ENCODE measurements around the gene SEC23B. TPM values are rescaled to one million over a fixed set of nuclear protein-coding genes. Genes with fewer than 3 reads are reported as not detected.

The SEC23B gene
- polyA plus RNA-seq, 1 donor (not counting 4 experiments of a cell fraction or from before 2014, with no cell fraction given): 102 TPM

DNA sequence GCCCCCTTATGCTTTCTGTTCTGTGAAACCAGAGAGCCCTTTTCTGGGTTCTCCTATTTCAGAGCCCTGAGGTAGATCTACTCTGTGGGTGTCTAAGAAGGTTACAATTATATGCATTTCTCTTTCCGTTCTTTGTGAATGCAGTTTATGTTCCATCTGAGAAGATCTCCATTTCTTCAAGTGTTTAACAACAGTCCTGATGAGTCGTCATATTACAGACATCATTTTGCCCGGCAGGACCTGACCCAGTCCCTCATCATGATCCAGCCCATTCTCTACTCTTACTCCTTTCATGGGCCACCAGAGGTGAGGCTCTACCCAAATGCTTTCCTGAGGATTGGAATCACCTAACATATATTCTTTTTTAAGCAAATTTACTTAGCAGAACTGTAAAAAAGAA lies 40.7 kb downstream of the SEC23B start:
- no peak overlapping the region for H3K27ac ChIP-seq (ENCODE audit: control insufficient read depth, insufficient read depth, low read length)
- no peak overlapping the region for H3K4me2 ChIP-seq (ENCODE audit: control insufficient read depth, extremely low read depth, insufficient read depth, low read depth, low read length)
- H4K20me1 ChIP-seq (ENCODE audit: control insufficient read depth, extremely low read depth, insufficient read depth, low read length): no peaks in the 10 kb centered on the region
- H2AFZ ChIP-seq (ENCODE audit: control insufficient read depth, low read length): no peak overlapping the region
- H3K27me3 ChIP-seq (ENCODE audit: control insufficient read depth, extremely low read depth, insufficient read depth, low read length): no peaks in the 10 kb centered on the region
- no peak overlapping the region for H3K9ac ChIP-seq (ENCODE audit: control insufficient read depth, extremely low read depth, insufficient read depth, low read length)
- dilution Hi-C loops (cut with MboI; ENCODE audit: extremely low pct_ligation_motif_present, low sequenced_read_pairs): no loop called here
- FAIRE-seq (no peak), DNase-seq (ENCODE audit: low read depth, low spot score) (no peak)
- H3K79me2 ChIP-seq (ENCODE audit: control insufficient read depth, insufficient read depth, low read length): no peaks in the 10 kb centered on the region
- no peak for TF ChIP-seq EZH2 (IDR thresholded peaks at IDR 0.05; ENCODE audit: low read length)
- TF ChIP-seq, protein P1, sequence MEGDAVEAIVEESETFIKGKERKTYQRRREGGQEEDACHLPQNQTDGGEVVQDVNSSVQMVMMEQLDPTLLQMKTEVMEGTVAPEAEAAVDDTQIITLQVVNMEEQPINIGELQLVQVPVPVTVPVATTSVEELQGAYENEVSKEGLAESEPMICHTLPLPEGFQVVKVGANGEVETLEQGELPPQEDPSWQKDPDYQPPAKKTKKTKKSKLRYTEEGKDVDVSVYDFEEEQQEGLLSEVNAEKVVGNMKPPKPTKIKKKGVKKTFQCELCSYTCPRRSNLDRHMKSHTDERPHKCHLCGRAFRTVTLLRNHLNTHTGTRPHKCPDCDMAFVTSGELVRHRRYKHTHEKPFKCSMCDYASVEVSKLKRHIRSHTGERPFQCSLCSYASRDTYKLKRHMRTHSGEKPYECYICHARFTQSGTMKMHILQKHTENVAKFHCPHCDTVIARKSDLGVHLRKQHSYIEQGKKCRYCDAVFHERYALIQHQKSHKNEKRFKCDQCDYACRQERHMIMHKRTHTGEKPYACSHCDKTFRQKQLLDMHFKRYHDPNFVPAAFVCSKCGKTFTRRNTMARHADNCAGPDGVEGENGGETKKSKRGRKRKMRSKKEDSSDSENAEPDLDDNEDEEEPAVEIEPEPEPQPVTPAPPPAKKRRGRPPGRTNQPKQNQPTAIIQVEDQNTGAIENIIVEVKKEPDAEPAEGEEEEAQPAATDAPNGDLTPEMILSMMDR (optimal IDR thresholded peaks at IDR 0.05 in 1 of 3, IDR thresholded peaks at IDR 0.05 in 1 of 3, conservative IDR thresholded peaks at IDR 0.05 in 1 of 3; ENCODE audit: extremely low read depth in 1 of 3, insufficient read depth in 2 of 3, low read length in 3 of 3): no peak
- H3K36me3 ChIP-seq (ENCODE audit: control insufficient read depth in 2 of 2, extremely low read depth in 1 of 2, insufficient read depth in 2 of 2, low read length in 2 of 2): peaks cover 23 to 30% of the 10 kb centered on the region in 2 experiments
- no peaks in the 10 kb centered on the region for H3K9me1 ChIP-seq (ENCODE audit: control insufficient read depth, extremely low read depth, insufficient read depth, low read length)
- no peaks in the 10 kb centered on the region for H3K9me3 ChIP-seq (ENCODE audit: control insufficient read depth, low read depth, low read length)
- H3K4me3 ChIP-seq (ENCODE audit: control insufficient read depth in 2 of 3, extremely low read depth in 1 of 3, insufficient read depth in 2 of 3, low read depth in 1 of 3, low read length in 3 of 3): no peak overlapping the region
- no peaks in the 10 kb centered on the region for H3K4me1 ChIP-seq (ENCODE audit: control insufficient read depth, extremely low read depth, insufficient read depth, low read length)

DNA sequence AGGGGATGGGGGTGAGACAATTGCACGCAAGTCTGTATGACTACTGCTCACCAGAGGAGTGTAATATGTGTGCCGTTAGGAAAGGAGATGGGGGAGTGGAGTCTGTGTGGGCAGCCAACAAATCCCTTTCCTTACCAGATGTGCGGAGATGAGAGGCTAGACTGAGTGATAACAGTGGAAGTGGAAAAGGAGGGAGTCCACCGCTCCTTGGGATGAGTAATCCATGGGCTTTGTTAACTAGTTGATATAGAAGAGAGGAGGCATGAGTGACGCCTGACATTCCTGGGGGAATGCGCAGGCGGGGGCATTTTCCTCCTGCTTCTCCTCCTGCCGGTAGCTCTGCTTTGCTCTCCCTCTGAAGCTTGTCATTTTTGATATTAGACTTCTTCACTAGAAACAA lies 46.0 kb downstream of the SEC23B start:
- Histone ChIP-seq H3K4me3 (ENCODE audit: control insufficient read depth in 2 of 3, extremely low read depth in 1 of 3, insufficient read depth in 2 of 3, low read depth in 1 of 3, low read length in 3 of 3) (no peak overlapping the region), H4K20me1 (ENCODE audit: control insufficient read depth, extremely low read depth, insufficient read depth, low read length) (no peaks in the 10 kb centered on the region), H3K79me2 (ENCODE audit: control insufficient read depth, insufficient read depth, low read length) (no peaks in the 10 kb centered on the region), H2AFZ (ENCODE audit: control insufficient read depth, low read length) (no peak overlapping the region), H3K9me3 (ENCODE audit: control insufficient read depth, low read depth, low read length) (no peaks in the 10 kb centered on the region), H3K4me1 (ENCODE audit: control insufficient read depth, extremely low read depth, insufficient read depth, low read length) (no peaks in the 10 kb centered on the region), H3K9me1 (ENCODE audit: control insufficient read depth, extremely low read depth, insufficient read depth, low read length) (no peaks in the 10 kb centered on the region), H3K36me3 (ENCODE audit: control insufficient read depth in 2 of 2, extremely low read depth in 1 of 2, insufficient read depth in 2 of 2, low read length in 2 of 2) (peaks cover 18 to 20% of the 10 kb centered on the region in 2 experiments), H3K27me3 (ENCODE audit: control insufficient read depth, extremely low read depth, insufficient read depth, low read length) (no peaks in the 10 kb centered on the region), H3K9ac (ENCODE audit: control insufficient read depth, extremely low read depth, insufficient read depth, low read length) (no peak overlapping the region), H3K27ac (ENCODE audit: control insufficient read depth, insufficient read depth, low read length) (no peak overlapping the region), H3K4me2 (ENCODE audit: control insufficient read depth, extremely low read depth, insufficient read depth, low read depth, low read length) (no peak overlapping the region)
- dilution Hi-C loops (cut with MboI; ENCODE audit: extremely low pct_ligation_motif_present, low sequenced_read_pairs): no loop called here
- no peak for TF ChIP-seq EZH2 (IDR thresholded peaks at IDR 0.05; ENCODE audit: low read length)
- TF ChIP-seq, protein P1 (optimal IDR thresholded peaks at IDR 0.05 in 1 of 3, IDR thresholded peaks at IDR 0.05 in 1 of 3, conservative IDR thresholded peaks at IDR 0.05 in 1 of 3; ENCODE audit: extremely low read depth in 1 of 3, insufficient read depth in 2 of 3, low read length in 3 of 3): no peak
- FAIRE-seq: no peak
- no peak for DNase-seq (ENCODE audit: low read depth, low spot score)

Measured in keratinocyte (primary cell).